Activated CD4-positive, alpha-beta T cell treated with anti-CD3 and anti-CD28 coated beads, Interleukin-2, amount 10 ng/mL, durations not matched to agents 24 days and 14 days (primary cell): ENCODE results near the gene NANOGP8. TPM values are rescaled to one million over a fixed set of nuclear protein-coding genes. Genes with fewer than 3 reads are reported as not detected.

Experiments
- DNase-seq: peaks from one replicate; pipeline ENCODE4 v3.0.0; 2022
- H3K27ac Mint-ChIP-seq: one replicate; pipeline ENCODE4 v1.8.0; 2022; ENCODE audit warnings: mild to moderate bottlenecking, mixed read lengths
- H3K27me3 Mint-ChIP-seq: one replicate; pipeline ENCODE4 v1.8.0; 2022; ENCODE audit warnings: mixed read lengths
- H3K36me3 Mint-ChIP-seq: one replicate; pipeline ENCODE4 v1.8.0; 2022; ENCODE audit warnings: low read depth, mild to moderate bottlenecking, mixed read lengths
- H3K4me1 Mint-ChIP-seq: one replicate; pipeline ENCODE4 v1.8.0; 2021; ENCODE audit warnings: mixed read lengths
- H3K4me3 Mint-ChIP-seq: one replicate; pipeline ENCODE4 v1.8.0; 2022; ENCODE audit warnings: mild to moderate bottlenecking, moderate library complexity, mixed read lengths
- H3K9me3 Mint-ChIP-seq: one replicate; pipeline ENCODE4 v1.8.0; 2021; ENCODE audit warnings: mixed read lengths
- intact Hi-C: fragments of 100-400 bp; cut with micrococcal nuclease; formaldehyde crosslinking; loops from one replicate; pipeline ENCODE4 v1.15.1; 2023
- total RNA-seq: library from RNA; stranded (reverse); gene quantifications from 2 replicates; pipeline ENCODE4 v1.2.3, GENCODE V29; 2022

Gene NANOGP8
- total RNA-seq, 1 donor from 2014 or later: not detected

GRCh38 chr15:35111861-35112260, 26.8 kb upstream of the NANOGP8 start:
- Mint-ChIP-seq H3K4me1 (no peaks in the 10 kb centered on the region), H3K27me3 (peaks cover 4% of the 10 kb centered on the region)
- intact Hi-C loops: no loop called here

GRCh38 chr15:35108453-35108852, 23.4 kb upstream of the NANOGP8 start:
- no peaks in the 10 kb centered on the region for H3K4me1 Mint-ChIP-seq
- intact Hi-C loops: no loop called here
- H3K27ac Mint-ChIP-seq: no peak overlapping the region
- H3K4me3 Mint-ChIP-seq: no peak overlapping the region
- no peaks in the 10 kb centered on the region for H3K36me3 Mint-ChIP-seq
- DNase-seq: no peak
- peaks cover 4% of the 10 kb centered on the region for H3K27me3 Mint-ChIP-seq
- no peaks in the 10 kb centered on the region for H3K9me3 Mint-ChIP-seq

More at GRCh38 chr15:35111861-35112260, 26.8 kb upstream of the NANOGP8 start:
- Mint-ChIP-seq H3K27ac (no peak overlapping the region), H3K9me3 (no peaks in the 10 kb centered on the region), H3K4me3 (no peak overlapping the region), H3K36me3 (no peaks in the 10 kb centered on the region)
- no peak for DNase-seq

- Mint-ChIP-seq H3K27ac (no peak overlapping the region), H3K9me3 (no peaks in the 10 kb centered on the region), H3K27me3 (peaks cover 4% of the 10 kb centered on the region), H3K4me1 (no peaks in the 10 kb centered on the region), H3K36me3 (no peaks in the 10 kb centered on the region), H3K4me3 (no peak overlapping the region)
- DNase-seq: no peak
- intact Hi-C loops: no loop called here
These were observed 22.5 kb upstream of the NANOGP8 start for GRCh38 chr15:35107561-35107960.

DNA sequence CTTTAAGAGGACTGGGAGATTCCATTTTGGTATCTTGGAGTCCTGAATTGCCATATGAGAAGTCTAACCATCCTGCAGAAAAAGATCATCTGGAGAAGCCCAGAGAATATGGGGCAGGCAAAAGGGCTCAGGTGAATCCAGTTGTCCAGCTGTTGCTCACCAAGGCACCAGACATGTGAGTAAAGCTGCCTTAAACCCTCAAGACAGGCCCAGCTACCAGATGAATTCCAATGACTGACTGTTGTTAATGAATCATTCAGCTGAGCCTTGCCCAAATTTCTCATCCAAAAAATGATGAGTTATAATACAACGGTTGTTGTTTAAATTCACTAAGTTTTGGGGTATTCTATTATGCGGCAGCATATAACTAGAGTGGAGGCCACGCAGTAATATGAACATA, 22.0 kb upstream of the NANOGP8 start:
- H3K36me3 Mint-ChIP-seq: no peaks in the 10 kb centered on the region
- H3K9me3 Mint-ChIP-seq: no peaks in the 10 kb centered on the region
- DNase-seq: no peak
- intact Hi-C loops: no loop called here
- peaks cover 4% of the 10 kb centered on the region for H3K27me3 Mint-ChIP-seq
- H3K4me1 Mint-ChIP-seq: no peaks in the 10 kb centered on the region
- H3K27ac Mint-ChIP-seq: no peak overlapping the region
- H3K4me3 Mint-ChIP-seq: no peak overlapping the region

GRCh38 chr15:35104526-35105147, 19.5 kb upstream of the NANOGP8 start:
- DNase-seq: no peak
- Mint-ChIP-seq H3K36me3 (no peaks in the 10 kb centered on the region), H3K27me3 (peaks cover 4% of the 10 kb centered on the region), H3K9me3 (no peaks in the 10 kb centered on the region), H3K27ac (no peak overlapping the region), H3K4me3 (no peak overlapping the region), H3K4me1 (no peaks in the 10 kb centered on the region)
- intact Hi-C loops: no loop called here

DNA sequence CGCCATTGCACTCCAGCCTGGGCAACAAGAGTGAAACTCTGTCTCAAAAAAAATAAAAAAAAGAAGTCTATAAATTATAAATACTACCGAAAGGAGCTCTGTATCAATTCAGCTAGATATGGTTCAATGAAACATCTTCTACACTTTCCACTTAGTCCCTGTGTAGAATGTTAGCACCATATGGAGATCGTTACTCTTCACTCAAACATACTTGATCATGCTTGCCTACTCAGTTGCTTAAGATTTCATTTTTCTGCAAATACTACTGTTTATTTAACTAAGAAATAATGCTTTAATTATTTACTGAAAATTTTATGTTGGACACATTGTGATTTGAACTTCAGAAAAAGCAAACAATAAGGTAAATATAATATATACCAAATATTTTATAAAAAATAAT, 17.1 kb upstream of the NANOGP8 start:
- Mint-ChIP-seq H3K27ac (no peak overlapping the region), H3K36me3 (no peaks in the 10 kb centered on the region), H3K4me1 (no peaks in the 10 kb centered on the region), H3K4me3 (no peak overlapping the region), H3K27me3 (no peaks in the 10 kb centered on the region), H3K9me3 (no peaks in the 10 kb centered on the region)
- intact Hi-C loops: no loop called here
- DNase-seq: no peak

DNA sequence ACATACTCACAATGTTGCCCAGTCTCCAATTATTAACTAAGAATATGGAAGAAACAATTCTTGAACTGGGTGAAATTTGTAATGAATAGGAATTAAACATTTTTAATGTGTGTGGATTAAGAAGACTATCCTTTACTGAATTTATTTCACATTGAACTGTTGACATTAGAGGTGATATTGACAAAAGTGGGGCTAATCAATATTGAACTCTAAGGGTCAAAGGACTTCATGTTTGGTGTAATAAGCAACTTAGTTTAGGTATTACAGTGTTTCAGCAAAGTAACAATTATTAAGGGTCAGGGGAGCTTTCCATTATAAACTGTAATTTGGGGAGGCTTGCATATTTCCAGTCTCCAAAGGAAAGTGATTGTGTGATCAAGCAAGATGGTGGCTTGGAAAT, 16.2 kb upstream of the NANOGP8 start:
- DNase-seq: no peak
- no peak overlapping the region for H3K4me3 Mint-ChIP-seq
- no peaks in the 10 kb centered on the region for H3K9me3 Mint-ChIP-seq
- H3K4me1 Mint-ChIP-seq: no peaks in the 10 kb centered on the region
- intact Hi-C loops: no loop called here
- no peaks in the 10 kb centered on the region for H3K27me3 Mint-ChIP-seq
- H3K27ac Mint-ChIP-seq: no peak overlapping the region
- H3K36me3 Mint-ChIP-seq: no peaks in the 10 kb centered on the region

GRCh38 chr15:35098737-35099136, 13.6 kb upstream of the NANOGP8 start:
- Mint-ChIP-seq H3K4me1 (no peaks in the 10 kb centered on the region), H3K27ac (no peak overlapping the region), H3K4me3 (no peak overlapping the region), H3K9me3 (no peaks in the 10 kb centered on the region), H3K27me3 (peaks cover 2% of the 10 kb centered on the region), H3K36me3 (no peaks in the 10 kb centered on the region)
- DNase-seq: no peak
- intact Hi-C loops: no loop called here

GRCh38 chr15:35095941-35096340, 10.8 kb upstream of the NANOGP8 start:
- Mint-ChIP-seq H3K27ac (no peak overlapping the region), H3K4me1 (no peaks in the 10 kb centered on the region), H3K27me3 (peaks cover 2% of the 10 kb centered on the region), H3K4me3 (no peak overlapping the region), H3K9me3 (no peaks in the 10 kb centered on the region), H3K36me3 (no peaks in the 10 kb centered on the region)
- intact Hi-C loops: no loop called here
- no peak for DNase-seq

GRCh38 chr15:35092846-35093245, 7.8 kb upstream of the NANOGP8 start:
- Mint-ChIP-seq H3K4me1 (no peaks in the 10 kb centered on the region), H3K27me3 (peaks cover 2% of the 10 kb centered on the region), H3K9me3 (no peaks in the 10 kb centered on the region), H3K27ac (no peak overlapping the region), H3K36me3 (no peaks in the 10 kb centered on the region), H3K4me3 (no peak overlapping the region)
- no peak for DNase-seq
- intact Hi-C loops: no loop called here

GRCh38 chr15:35092311-35092710, 7.2 kb upstream of the NANOGP8 start:
- H3K27me3 Mint-ChIP-seq: peaks cover 2% of the 10 kb centered on the region
- no peak for DNase-seq
- intact Hi-C loops: no loop called here
- no peak overlapping the region for H3K4me3 Mint-ChIP-seq
- no peak overlapping the region for H3K27ac Mint-ChIP-seq
- no peaks in the 10 kb centered on the region for H3K4me1 Mint-ChIP-seq
- no peaks in the 10 kb centered on the region for H3K36me3 Mint-ChIP-seq
- no peaks in the 10 kb centered on the region for H3K9me3 Mint-ChIP-seq

GRCh38 chr15:35090104-35090807, 5.2 kb upstream of the NANOGP8 start:
- intact Hi-C loops: no loop called here
- Mint-ChIP-seq H3K4me3 (no peak overlapping the region), H3K9me3 (no peaks in the 10 kb centered on the region), H3K27ac (no peak overlapping the region), H3K27me3 (peaks cover 2% of the 10 kb centered on the region), H3K36me3 (no peaks in the 10 kb centered on the region), H3K4me1 (no peaks in the 10 kb centered on the region)
- DNase-seq: no peak

GRCh38 chr15:35089551-35089950, 4.5 kb upstream of the NANOGP8 start:
- no peak overlapping the region for H3K27ac Mint-ChIP-seq
- H3K4me1 Mint-ChIP-seq: no peaks in the 10 kb centered on the region
- no peaks in the 10 kb centered on the region for H3K9me3 Mint-ChIP-seq
- H3K36me3 Mint-ChIP-seq: no peaks in the 10 kb centered on the region
- intact Hi-C loops: no loop called here
- no peak overlapping the region for H3K4me3 Mint-ChIP-seq
- DNase-seq: no peak
- no peaks in the 10 kb centered on the region for H3K27me3 Mint-ChIP-seq

- H3K4me1 Mint-ChIP-seq: no peaks in the 10 kb centered on the region
- H3K36me3 Mint-ChIP-seq: no peaks in the 10 kb centered on the region
- no peak overlapping the region for H3K4me3 Mint-ChIP-seq
- no peak for DNase-seq
- intact Hi-C loops: no loop called here
- H3K27ac Mint-ChIP-seq: no peak overlapping the region
- no peaks in the 10 kb centered on the region for H3K9me3 Mint-ChIP-seq
- H3K27me3 Mint-ChIP-seq: no peaks in the 10 kb centered on the region
These were observed 3.2 kb upstream of the NANOGP8 start for GRCh38 chr15:35088329-35088728.

DNA sequence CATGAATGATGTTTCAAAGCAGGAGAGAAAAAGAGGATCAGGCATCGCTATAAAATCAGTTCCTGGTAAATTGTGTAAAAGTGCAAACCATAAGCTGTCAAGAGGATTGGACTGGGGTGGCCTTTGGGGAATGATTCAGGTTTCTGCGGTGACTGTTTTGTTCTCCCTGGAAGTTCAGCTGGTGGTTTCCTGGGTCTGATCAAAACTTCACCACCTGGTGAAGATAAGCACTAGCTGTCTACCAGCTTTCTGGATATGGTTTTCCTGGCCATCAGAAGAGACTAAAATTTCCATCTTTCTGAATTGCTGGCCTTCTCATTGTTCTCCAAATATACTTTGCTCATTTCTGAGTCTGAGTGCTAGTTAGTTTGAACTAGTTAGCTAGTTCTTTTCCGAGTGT, 2.7 kb upstream of the NANOGP8 start:
- Mint-ChIP-seq H3K9me3 (no peaks in the 10 kb centered on the region), H3K36me3 (no peaks in the 10 kb centered on the region), H3K4me1 (no peaks in the 10 kb centered on the region), H3K4me3 (no peak overlapping the region), H3K27me3 (no peaks in the 10 kb centered on the region), H3K27ac (no peak overlapping the region)
- DNase-seq: no peak
- intact Hi-C loops: no loop called here
